B cell (primary cell): Measurements from ENCODE around the gene KCTD12. TPM values are rescaled to one million over a fixed set of nuclear protein-coding genes. Genes with fewer than 3 reads are reported as not detected.

Source experiments
- ATAC-seq: fragments of 200-7000 bp; cut with Tn5 transposase; one replicate; pipeline ENCODE4 v1.10.0; 2021; ENCODE audit warnings: low read depth, mild to moderate bottlenecking, moderate number of reproducible peaks, moderate library complexity
- CTCF ChIA-PET: fragments of 350-600 bp; sonication (Branson Sonifier 250); formaldehyde crosslinking; loops from one replicate; lab custom pipeline; 2021; ENCODE audit warnings: antibody characterized with exemption, inconsistent platforms; lab: Charles Lee
- POLR2A ChIA-PET: fragments of 350-600 bp; sonication (Branson Sonifier 250); formaldehyde crosslinking; loops from one replicate; lab custom pipeline; 2021; ENCODE audit warnings: antibody characterized with exemption; lab: Charles Lee
- DNase-seq: peaks from one replicate; pipeline ENCODE4 v3.0.0; 2013
- H2AFZ ChIP-seq: 2 replicates; pipeline ENCODE4 v1.6.1; 2012; ENCODE audit warnings: mild to moderate bottlenecking, low read depth, low read length; ENCODE audit not compliant: insufficient read depth, poor library complexity, severe bottlenecking
- H3K27ac ChIP-seq, 2 donors: 1 replicate in 1 of 2; 2 replicates in 1 of 2; pipeline ENCODE4 v1.5.1; 2012 to 2013; ENCODE audit warnings: low read length in 2 of 2, mild to moderate bottlenecking in 2 of 2, moderate library complexity in 1 of 2
- H3K27me3 ChIP-seq, 4 experiments: fragments of 200-600 bp in 1 of 4; sonication (generic) in 1 of 4; replicated peaks in 1 of 4; 1 replicate in 2 of 4; 2 replicates in 2 of 4; pipeline versions ENCODE4 v1.6.1 to v1.7.0; 2013 to 2016; ENCODE audit warnings: low read length in 3 of 4, mild to moderate bottlenecking in 2 of 4, mixed read lengths in 1 of 4, moderate library complexity in 1 of 4; ENCODE audit not compliant: insufficient read depth in 4 of 4, control insufficient read depth in 3 of 4; ENCODE audit errors: control extremely low read depth in 1 of 4
- H3K36me3 ChIP-seq, 2 experiments: replicated peaks in 1 of 2; 1 replicate in 1 of 2; 2 replicates in 1 of 2; pipeline versions ENCODE4 v1.6.1 to v1.7.1; 2013; ENCODE audit warnings: low read length in 1 of 2; ENCODE audit not compliant: insufficient read depth in 2 of 2, control insufficient read depth in 1 of 2; ENCODE audit errors: control extremely low read depth in 1 of 2, extremely low read depth in 1 of 2
- H3K4me1 ChIP-seq, 2 donors: fragments of 200-600 bp in 1 of 2; sonication (generic) in 1 of 2; 1 replicate in 1 of 2; 2 replicates in 1 of 2; pipeline versions ENCODE4 v1.5.1 to v1.6.1; 2013 to 2017; ENCODE audit warnings: low read length in 2 of 2; ENCODE audit not compliant: control insufficient read depth in 2 of 2, insufficient read depth in 2 of 2
- H3K4me2 ChIP-seq: replicated peaks from 2 replicates; pipeline ENCODE3; 2012; ENCODE audit warnings: mild to moderate bottlenecking, low read depth, low read length; ENCODE audit not compliant: poor library complexity, severe bottlenecking
- H3K4me3 ChIP-seq, 5 experiments: fragments of 200-600 bp in 1 of 5; sonication (generic) in 1 of 5; 1 replicate in 3 of 5; 2 replicates in 2 of 5; pipeline versions ENCODE4 v1.5.1 to v1.7.0; 2011 to 2016; ENCODE audit warnings: low read length in 4 of 5, mild to moderate bottlenecking in 4 of 5, low read depth in 2 of 5, control low read depth in 1 of 5, moderate library complexity in 1 of 5; ENCODE audit not compliant: insufficient read depth in 1 of 5; ENCODE audit errors: control extremely low read depth in 1 of 5, extremely low read depth in 1 of 5
- H3K79me2 ChIP-seq: fragments of 200-600 bp; sonication (generic); one replicate; pipeline ENCODE4 v1.6.0; 2016; ENCODE audit warnings: low read length; ENCODE audit not compliant: control insufficient read depth, insufficient read depth
- H3K9ac ChIP-seq: fragments of 200-600 bp; sonication (generic); 2 replicates; pipeline ENCODE4 v1.6.1; 2017; ENCODE audit warnings: mild to moderate bottlenecking, low read length, moderate library complexity
- H3K9me3 ChIP-seq, 3 donors: one replicate each; pipeline versions ENCODE4 v1.6.1 to v1.7.1; 2013; ENCODE audit warnings: low read length in 2 of 3; ENCODE audit not compliant: control insufficient read depth in 2 of 3, insufficient read depth in 1 of 3; ENCODE audit errors: control extremely low read depth in 1 of 3
- H4K20me1 ChIP-seq: 2 replicates; pipeline ENCODE4 v1.6.0; 2012; ENCODE audit warnings: mild to moderate bottlenecking, low read length; ENCODE audit not compliant: insufficient read depth, control insufficient read depth, poor library complexity, severe bottlenecking
- H3K27ac Mint-ChIP-seq: one replicate; pipeline ENCODE4 v1.8.0; 2021; ENCODE audit warnings: mixed read lengths
- H3K27me3 Mint-ChIP-seq: one replicate; pipeline ENCODE4 v1.8.0; 2021; ENCODE audit warnings: mixed read lengths
- H3K4me1 Mint-ChIP-seq: one replicate; pipeline ENCODE4 v1.8.0; 2021; ENCODE audit warnings: mixed read lengths
- H3K4me3 Mint-ChIP-seq: one replicate; pipeline ENCODE4 v1.8.0; 2021; ENCODE audit warnings: mixed read lengths
- H3K9me3 Mint-ChIP-seq: one replicate; pipeline ENCODE4 v1.8.0; 2022; ENCODE audit warnings: mixed read lengths; ENCODE audit not compliant: insufficient read depth
- CTCF ChIP-seq: fragments of 200-600 bp; IDR thresholded peaks from one replicate; pipeline ENCODE4 v1.8.0; 2022; ENCODE audit warnings: antibody characterized with exemption, mild to moderate bottlenecking
- EZH2 ChIP-seq: IDR thresholded peaks from 2 replicates; pipeline ENCODE4 v1.6.1; 2012; ENCODE audit warnings: borderline replicate concordance, low read depth, mild to moderate bottlenecking, moderate library complexity, low read length; ENCODE audit not compliant: insufficient read depth, poor library complexity, severe bottlenecking
- WGBS: methylation state at CpG from one replicate; pipeline ENCODE4 v1.1.5; 2013; ENCODE audit warnings: missing lambda C conversion rate; ENCODE audit not compliant: insufficient coverage; 5-methylcytosine and 5-hydroxymethylcytosine counted together
- intact Hi-C: fragments of 100-400 bp; cut with micrococcal nuclease; formaldehyde crosslinking; loops from one replicate; pipeline ENCODE4 v1.10.0; 2022
- polyA plus RNA-seq: library from polyadenylated mRNA; depleted of rRNA; stranded (reverse); fragments of >200 nt; gene quantifications from 2 replicates; pipeline ENCODE4 v1.2.3, GENCODE V29; 2012
- total RNA-seq, 2 donors: library from RNA; stranded (reverse); fragments of 120-200 nt in 1 of 2; gene quantifications; 1 replicate in 1 of 2; 2 replicates in 1 of 2; pipeline versions ENCODE4 v1.2.3 to v1.2.4, GENCODE V29; 2013 to 2022

KCTD12 gene
- total and polyA plus RNA-seq, 2 donors (not counting 1 experiment from before 2014, with no cell fraction given), result 1.8 to 6.2 TPM

- no peak for DNase-seq
- H3K9ac ChIP-seq, result no peak overlapping the region
- no peak overlapping the region for H3K4me2 ChIP-seq
- 5% methylated on average over 2 of the region's 4 CpGs for WGBS
- Mint-ChIP-seq H3K27ac (no peak overlapping the region), H3K27me3 (peaks cover 3% of the 10 kb centered on the region), H3K4me1 (peaks cover 41% of the 10 kb centered on the region), H3K9me3 (no peaks in the 10 kb centered on the region), H3K4me3 (no peak overlapping the region)
- POLR2A ChIA-PET, result no interaction called here
- CTCF ChIA-PET, result no interaction called here
- H3K9me3 ChIP-seq, result no peaks in the 10 kb centered on the region
- intact Hi-C loops, result loop anchor here (10.0 kb wide), 1 partner anchor 442 kb away; the partner anchor contains the start of gene MYCBP2
- ATAC-seq, result no peak
- no peaks in the 10 kb centered on the region for H3K79me2 ChIP-seq
- H4K20me1 ChIP-seq, result no peaks in the 10 kb centered on the region
- no peak overlapping the region for H3K4me3 ChIP-seq
- no peaks in the 10 kb centered on the region for H3K36me3 ChIP-seq
- no peak for TF ChIP-seq CTCF
- no peak for TF ChIP-seq EZH2
- H2AFZ ChIP-seq, result no peak overlapping the region
- no peak overlapping the region for H3K27ac ChIP-seq
- peaks cover 18 to 31% of the 10 kb centered on the region in 2 donors for H3K4me1 ChIP-seq
- H3K27me3 ChIP-seq, result peaks cover 0 to 3% (median 0%) of the 10 kb centered on the region in 4 experiments
These were observed 3.8 kb downstream of the KCTD12 start for GRCh38 chr13:76882431-76882830.

GRCh38 chr13:76879883-76880270 is 6.3 kb downstream of the KCTD12 start:
- Histone ChIP-seq H2AFZ (peak overlapping the region; percentile 53), H3K4me2 (peak overlapping the region; percentile 65)
- no peak for DNase-seq

More at GRCh38 chr13:76879883-76880270, 6.3 kb downstream of the KCTD12 start:
- Mint-ChIP-seq H3K4me1 (peaks cover 30% of the 10 kb centered on the region), H3K27me3 (peaks cover 3% of the 10 kb centered on the region), H3K9me3 (no peaks in the 10 kb centered on the region), H3K4me3 (peak overlapping the region; percentile 52), H3K27ac (peak overlapping the region; percentile 59)
- H3K36me3 ChIP-seq, result no peaks in the 10 kb centered on the region
- ChIA-PET POLR2A (no interaction called here), CTCF (interaction anchor here (0.6 to 1.6 kb wide), 4 partner anchors 9 to 965 kb away, joined by 3 to 7 read pairs (median 4); no protein-coding TSS in a partner anchor)
- peak overlapping the region in 2 of 5 experiments; percentile 27 to 55 for H3K4me3 ChIP-seq
- intact Hi-C loops, result loop anchor here (10.0 kb wide), 1 partner anchor 445 kb away; the partner anchor contains the start of gene MYCBP2
- H3K27ac ChIP-seq, result peak overlapping the region; percentile 5 to 11
- peak overlapping the region; percentile 41 for H3K9ac ChIP-seq
- H3K27me3 ChIP-seq, result no peaks in the 10 kb centered on the region
- no peak for TF ChIP-seq EZH2
- TF ChIP-seq CTCF, result no peak
- no peaks in the 10 kb centered on the region for H3K79me2 ChIP-seq
- H3K9me3 ChIP-seq, result no peaks in the 10 kb centered on the region
- peaks cover 16 to 20% of the 10 kb centered on the region in 2 donors for H3K4me1 ChIP-seq
- H4K20me1 ChIP-seq, result no peaks in the 10 kb centered on the region
- WGBS, result 49% methylated on average over 2 of the region's 3 CpGs
- no peak for ATAC-seq
